Activated naive CD8-positive, alpha-beta T cell treated with anti-CD3 and anti-CD28 coated beads, Interleukin-2, amount 50 U/mL, for 24 hours (primary cell): ENCODE data around the gene RIC1.
"Not testable (repeated sequence)": the region's sequence is repeated elsewhere in the genome, so short reads cannot be mapped to it uniquely, and the experiment has no call there.

Source experiments
- ATAC-seq: fragments of 150-1000 bp; cut with Tn5 transposase; one replicate; pipeline ENCODE4 v1.10.0; 2021
- DNase-seq: peaks from one replicate; pipeline ENCODE4 v3.0.0; 2021
- H3K27ac Mint-ChIP-seq: one replicate; pipeline ENCODE4 v1.8.0; 2021; ENCODE audit warnings: mild to moderate bottlenecking, mixed read lengths
- H3K27me3 Mint-ChIP-seq: one replicate; pipeline ENCODE4 v1.8.0; 2021; ENCODE audit warnings: mixed read lengths
- H3K36me3 Mint-ChIP-seq: one replicate; pipeline ENCODE4 v1.8.0; 2021; ENCODE audit warnings: low read depth, mixed read lengths
- H3K4me1 Mint-ChIP-seq: one replicate; pipeline ENCODE4 v1.8.0; 2021; ENCODE audit warnings: mixed read lengths
- H3K4me3 Mint-ChIP-seq: one replicate; pipeline ENCODE4 v1.8.0; 2021; ENCODE audit warnings: mild to moderate bottlenecking, moderate library complexity, mixed read lengths
- H3K9me3 Mint-ChIP-seq: one replicate; pipeline ENCODE4 v1.8.0; 2021; ENCODE audit warnings: mixed read lengths

RIC1 gene

GRCh38 chr9:5631026-5631425 is 2.1 kb downstream of the RIC1 start:
- Mint-ChIP-seq H3K36me3 (peaks cover 12% of the 10 kb centered on the region), H3K4me1 (peaks cover 61% of the 10 kb centered on the region), H3K9me3 (peaks cover 9% of the 10 kb centered on the region), H3K27ac (no peak overlapping the region), H3K4me3 (peak overlapping the region; percentile 96), H3K27me3 (no peaks in the 10 kb centered on the region)
- DNase-seq (no peak), ATAC-seq (no peak)

- Mint-ChIP-seq H3K4me3 (no peak overlapping the region), H3K36me3 (peaks cover 13% of the 10 kb centered on the region), H3K27ac (no peak overlapping the region), H3K4me1 (peaks cover 49% of the 10 kb centered on the region), H3K27me3 (no peaks in the 10 kb centered on the region), H3K9me3 (peaks cover 12% of the 10 kb centered on the region)
- ATAC-seq (no peak), DNase-seq (no peak)
Measured at GRCh38 chr9:5632540-5632939, 3.6 kb downstream of the RIC1 start.

- Mint-ChIP-seq H3K27ac (no peak overlapping the region), H3K9me3 (peaks cover 19% of the 10 kb centered on the region), H3K36me3 (peaks cover 20% of the 10 kb centered on the region), H3K27me3 (no peaks in the 10 kb centered on the region), H3K4me3 (no peak overlapping the region), H3K4me1 (peaks cover 45% of the 10 kb centered on the region)
- ATAC-seq (no peak), DNase-seq (no peak)
Measured at GRCh38 chr9:5633243-5633642, 4.3 kb downstream of the RIC1 start.

GRCh38 chr9:5635390-5635789 is 6.5 kb downstream of the RIC1 start:
- peaks cover 38% of the 10 kb centered on the region for H3K36me3 Mint-ChIP-seq
- peaks cover 40% of the 10 kb centered on the region for H3K4me1 Mint-ChIP-seq
- no peak for DNase-seq
- no peak overlapping the region for H3K27ac Mint-ChIP-seq
- no peak for ATAC-seq
- H3K4me3 Mint-ChIP-seq, result no peak overlapping the region
- H3K27me3 Mint-ChIP-seq, result no peaks in the 10 kb centered on the region
- peaks cover 38% of the 10 kb centered on the region for H3K9me3 Mint-ChIP-seq

- H3K4me3 Mint-ChIP-seq, result no peak overlapping the region
- H3K36me3 Mint-ChIP-seq, result peaks cover 49% of the 10 kb centered on the region
- ATAC-seq, result no peak
Measured at GRCh38 chr9:5639816-5640215, 10.9 kb downstream of the RIC1 start.

GRCh38 chr9:5642170-5642569 is 13.3 kb downstream of the RIC1 start:
- DNase-seq, result no peak
- Mint-ChIP-seq H3K4me1 (peaks cover 40% of the 10 kb centered on the region), H3K27ac (no peak overlapping the region), H3K9me3 (peaks cover 43% of the 10 kb centered on the region), H3K36me3 (peaks cover 50% of the 10 kb centered on the region), H3K27me3 (no peaks in the 10 kb centered on the region), H3K4me3 (no peak overlapping the region)
- ATAC-seq, result no peak

More at GRCh38 chr9:5639816-5640215, 10.9 kb downstream of the RIC1 start:
- Mint-ChIP-seq H3K27me3 (no peaks in the 10 kb centered on the region), H3K27ac (no peak overlapping the region), H3K9me3 (peaks cover 39% of the 10 kb centered on the region), H3K4me1 (peaks cover 21% of the 10 kb centered on the region)
- no peak for DNase-seq

GRCh38 chr9:5643005-5643624 is 14.2 kb downstream of the RIC1 start:
- Mint-ChIP-seq H3K4me1 (peaks cover 38% of the 10 kb centered on the region), H3K36me3 (peaks cover 48% of the 10 kb centered on the region), H3K4me3 (no peak overlapping the region), H3K27me3 (no peaks in the 10 kb centered on the region), H3K27ac (no peak overlapping the region), H3K9me3 (peaks cover 41% of the 10 kb centered on the region)
- no peak for ATAC-seq
- no peak for DNase-seq

GRCh38 chr9:5644501-5644900 is 15.6 kb downstream of the RIC1 start:
- DNase-seq, result no peak
- ATAC-seq, result peak; percentile 90
- Mint-ChIP-seq H3K9me3 (peaks cover 40% of the 10 kb centered on the region), H3K4me3 (no peak overlapping the region), H3K27me3 (no peaks in the 10 kb centered on the region), H3K36me3 (peaks cover 49% of the 10 kb centered on the region), H3K27ac (peak overlapping the region; percentile 40), H3K4me1 (peaks cover 38% of the 10 kb centered on the region)

GRCh38 chr9:5646116-5646515 is 17.2 kb downstream of the RIC1 start:
- peaks cover 41% of the 10 kb centered on the region for H3K36me3 Mint-ChIP-seq

GRCh38 chr9:5650356-5651105 is 21.6 kb downstream of the RIC1 start:
- Mint-ChIP-seq H3K27me3 (no peaks in the 10 kb centered on the region), H3K27ac (no peak overlapping the region), H3K4me1 (peaks cover 21% of the 10 kb centered on the region), H3K4me3 (no peak overlapping the region), H3K36me3 (peaks cover 54% of the 10 kb centered on the region), H3K9me3 (peaks cover 66% of the 10 kb centered on the region)
- no peak for DNase-seq
- no peak for ATAC-seq

More at GRCh38 chr9:5646116-5646515, 17.2 kb downstream of the RIC1 start:
- Mint-ChIP-seq H3K27me3 (no peaks in the 10 kb centered on the region), H3K4me3 (no peak overlapping the region), H3K27ac (no peak overlapping the region), H3K4me1 (peaks cover 43% of the 10 kb centered on the region), H3K9me3 (peaks cover 40% of the 10 kb centered on the region)
- DNase-seq (no peak), ATAC-seq (no peak)

- H3K27ac Mint-ChIP-seq, result no peak overlapping the region
- no peaks in the 10 kb centered on the region for H3K27me3 Mint-ChIP-seq
- no peak overlapping the region for H3K4me3 Mint-ChIP-seq
- peaks cover 15% of the 10 kb centered on the region for H3K4me1 Mint-ChIP-seq
- H3K9me3 Mint-ChIP-seq, result peaks cover 62% of the 10 kb centered on the region
- ATAC-seq (no peak), DNase-seq (no peak)
- peaks cover 55% of the 10 kb centered on the region for H3K36me3 Mint-ChIP-seq
Measured at GRCh38 chr9:5651246-5651645, 22.3 kb downstream of the RIC1 start.

GRCh38 chr9:5652821-5653220 is 23.9 kb downstream of the RIC1 start:
- H3K4me3 Mint-ChIP-seq, result no peak overlapping the region
- ATAC-seq (no peak), DNase-seq (no peak)
- H3K36me3 Mint-ChIP-seq, result peaks cover 45% of the 10 kb centered on the region
- peaks cover 9% of the 10 kb centered on the region for H3K4me1 Mint-ChIP-seq
- H3K27me3 Mint-ChIP-seq, result no peaks in the 10 kb centered on the region
- H3K27ac Mint-ChIP-seq, result no peak overlapping the region
- peaks cover 49% of the 10 kb centered on the region for H3K9me3 Mint-ChIP-seq

GRCh38 chr9:5662804-5663203 is 33.9 kb downstream of the RIC1 start:
- not testable (repeated sequence) for H3K27ac Mint-ChIP-seq, DNase-seq, H3K4me3 Mint-ChIP-seq, H3K27me3 Mint-ChIP-seq, ATAC-seq
- Mint-ChIP-seq H3K9me3 (peaks cover 44% of the 10 kb centered on the region), H3K36me3 (peaks cover 69% of the 10 kb centered on the region), H3K4me1 (peaks cover 29% of the 10 kb centered on the region)

GRCh38 chr9:5665059-5665458 is 36.2 kb downstream of the RIC1 start:
- no peaks in the 10 kb centered on the region for H3K27me3 Mint-ChIP-seq
- H3K4me1 Mint-ChIP-seq, result peaks cover 32% of the 10 kb centered on the region
- peaks cover 40% of the 10 kb centered on the region for H3K9me3 Mint-ChIP-seq
- no peak overlapping the region for H3K27ac Mint-ChIP-seq
- DNase-seq (no peak), ATAC-seq (no peak)
- peaks cover 54% of the 10 kb centered on the region for H3K36me3 Mint-ChIP-seq
- H3K4me3 Mint-ChIP-seq, result no peak overlapping the region

GRCh38 chr9:5667391-5667790 is 38.5 kb downstream of the RIC1 start:
- H3K36me3 Mint-ChIP-seq, result peaks cover 33% of the 10 kb centered on the region
- no peaks in the 10 kb centered on the region for H3K27me3 Mint-ChIP-seq
- peaks cover 43% of the 10 kb centered on the region for H3K4me1 Mint-ChIP-seq
- no peak for DNase-seq
- no peak overlapping the region for H3K4me3 Mint-ChIP-seq
- H3K27ac Mint-ChIP-seq, result no peak overlapping the region
- peaks cover 19% of the 10 kb centered on the region for H3K9me3 Mint-ChIP-seq
- no peak for ATAC-seq
